Measurements from ENCODE around the gene RSAD2. TPM values are rescaled to one million over a fixed set of nuclear protein-coding genes. Genes with fewer than 3 reads are reported as not detected.

Gene RSAD2
- total and polyA plus RNA-seq, 2 of the 4 experiments (the other 2 are of a cell fraction): not detected

GRCh38 chr2:6915399-6915798 is 37.8 kb downstream of the RSAD2 start:
- CTCF ChIA-PET: interaction anchor here (1.2 kb wide), 1 partner anchor 18 kb away, joined by 3 read pairs; no protein-coding TSS in a partner anchor

More at GRCh38 chr2:6915399-6915798, 37.8 kb downstream of the RSAD2 start:
- Histone ChIP-seq H2BK120ac (ENCODE audit: low read depth, low read length) (no peak overlapping the region), H4K91ac (ENCODE audit: insufficient read depth, low read depth, low read length) (no peak overlapping the region), H3K27me3 (ENCODE audit: control insufficient read depth, insufficient read depth, low read length) (peaks cover 13% of the 10 kb centered on the region), H2AK9ac (replicated peaks; ENCODE audit: low read depth, low read length, poor library complexity) (no peak overlapping the region), H3K56ac (ENCODE audit: extremely low read depth, insufficient read depth, low read length) (no peak overlapping the region), H3K79me1 (ENCODE audit: low read depth in 1 of 2, low read length in 2 of 2) (no peaks in the 10 kb centered on the region), H3K9ac (ENCODE audit: low read depth, low read length) (no peak overlapping the region), H3K27ac (ENCODE audit: insufficient read depth, low read length) (no peak overlapping the region), H3K4ac (ENCODE audit: low read depth, low read length) (no peak overlapping the region), H3K23ac (ENCODE audit: low read depth, low read length) (no peak overlapping the region), H2BK20ac (ENCODE audit: low read depth, low read length) (no peak overlapping the region), H2AK5ac (ENCODE audit: low read depth, low read length) (no peak overlapping the region), H3K18ac (ENCODE audit: low read depth, low read length) (no peak overlapping the region), H3K9me3 (ENCODE audit: control insufficient read depth, insufficient read depth, low read length) (peaks cover 4% of the 10 kb centered on the region; the same call in 1 of the 2 replicates), H3K14ac (replicated peaks; ENCODE audit: low read depth, low read length) (no peak overlapping the region), H3K4me2 (ENCODE audit: low read depth, low read length) (no peak overlapping the region), H3K4me1 (ENCODE audit: control insufficient read depth, insufficient read depth, low read length) (no peaks in the 10 kb centered on the region), H3K9me1 (ENCODE audit: insufficient read depth, low read length) (no peaks in the 10 kb centered on the region), H2BK5ac (ENCODE audit: low read depth, low read length, poor library complexity, severe bottlenecking) (no peak overlapping the region), H2AFZ (replicated peaks; ENCODE audit: low read length, poor library complexity) (no peak overlapping the region), H4K5ac (ENCODE audit: low read depth, low read length) (no peak overlapping the region), H3K36me3 (ENCODE audit: control insufficient read depth, insufficient read depth, low read length) (no peaks in the 10 kb centered on the region), H2BK15ac (ENCODE audit: low read depth, low read length) (no peak overlapping the region), H4K8ac (ENCODE audit: low read depth in 2 of 2, low read length in 2 of 2) (no peak overlapping the region), H3K4me3 (ENCODE audit: insufficient read depth, low read depth, low read length) (no peak overlapping the region), H4K20me1 (ENCODE audit: insufficient read depth, low read length) (no peaks in the 10 kb centered on the region)
- POLR2A ChIA-PET (ENCODE audit: unreplicated experiment): no interaction called here
- ATAC-seq (ENCODE audit: low read depth): no peak
- 40% methylated on average over 1 of the region's 2 CpGs; no CpG with 5 or more reads in 1 of the 2 experiments for WGBS, 2 experiments (ENCODE audit: extremely low coverage in 2 of 2, insufficient read length in 1 of 2)
- BruUV-seq (replicated peaks): no TSS peak
- no peak for DNase-seq
- TF ChIP-seq NFE2L2 (IDR thresholded peaks at IDR 0.05; ENCODE audit: low read depth, low read length) (no peak), RFX5 (IDR thresholded peaks at IDR 0.05; ENCODE audit: low read depth, low read length) (no peak), ELK1 (IDR thresholded peaks at IDR 0.05; ENCODE audit: borderline replicate concordance, low read depth, low read length) (no peak), CHD1 (IDR thresholded peaks at IDR 0.05; ENCODE audit: low read depth, low read length) (no peak), POLR2A (IDR thresholded peaks at IDR 0.05; ENCODE audit: low read depth, low read length) (no peak), USF2 (IDR thresholded peaks at IDR 0.05; ENCODE audit: low read depth, low read length) (no peak), MAFK (IDR thresholded peaks at IDR 0.05; ENCODE audit: low read depth, low read length) (no peak), BHLHE40 (IDR thresholded peaks at IDR 0.05; ENCODE audit: low read depth, low read length) (no peak), SMC3 (IDR thresholded peaks at IDR 0.05; ENCODE audit: low read depth, low read length) (no peak)
- dilution Hi-C loops (cut with HindIII; ENCODE audit: low sequenced_read_pairs, unreplicated experiment) (no loop called here), intact Hi-C loops (cut with micrococcal nuclease) (loop anchor here (5.0 kb wide), 1 partner anchor 127 kb away; no protein-coding TSS in a partner anchor), in situ Hi-C loops (cut with MboI; ENCODE audit: low sequenced_read_pairs) (no loop called here)

Measured in IMR-90 (cell line).